Mesendoderm (in vitro differentiated cells): Measurements from ENCODE around the gene SEC24C.

Experiments used
- DNase-seq: peaks from one replicate; pipeline ENCODE4 v3.0.0; 2013
- H2AK5ac ChIP-seq: 2 replicates; pipeline ENCODE4 v1.6.1; 2013; ENCODE audit warnings: low read length, inconsistent platforms
- H2BK120ac ChIP-seq: 2 replicates; pipeline ENCODE4 v1.6.1; 2013; ENCODE audit warnings: low read depth, mild to moderate bottlenecking, low read length, moderate library complexity, mixed read lengths
- H2BK15ac ChIP-seq: replicated peaks from 2 replicates; pipeline ENCODE4 v1.6.1; 2013; ENCODE audit warnings: low read depth, mild to moderate bottlenecking, moderate library complexity
- H2BK5ac ChIP-seq: 2 replicates; pipeline ENCODE4 v1.6.1; 2013; ENCODE audit warnings: low read length, inconsistent platforms
- H3K18ac ChIP-seq: 2 replicates; pipeline ENCODE4 v1.6.1; 2013; ENCODE audit warnings: mild to moderate bottlenecking, low read length, mixed read lengths
- H3K23ac ChIP-seq: one replicate; pipeline ENCODE4 v1.6.1; 2013; ENCODE audit warnings: low read length
- H3K27ac ChIP-seq: 2 replicates; pipeline ENCODE4 v1.5.1; 2013; ENCODE audit warnings: low read depth, mild to moderate bottlenecking, inconsistent platforms, low read length, moderate library complexity
- H3K27me3 ChIP-seq: 2 replicates; pipeline ENCODE4 v1.6.1; 2013; ENCODE audit warnings: low read length, control low read depth, mild to moderate bottlenecking, inconsistent platforms; ENCODE audit not compliant: insufficient read depth, poor library complexity
- H3K36me3 ChIP-seq: 2 replicates; pipeline ENCODE4 v1.6.1; 2013; ENCODE audit warnings: low read length, inconsistent platforms; ENCODE audit not compliant: control insufficient read depth, insufficient read depth
- H3K4ac ChIP-seq: one replicate; pipeline ENCODE4 v1.6.1; 2013; ENCODE audit warnings: low read depth, mild to moderate bottlenecking, low read length, moderate library complexity
- H3K4me1 ChIP-seq: 2 replicates; pipeline ENCODE4 v1.6.1; 2013; ENCODE audit warnings: low read depth, low read length, inconsistent platforms; ENCODE audit not compliant: control insufficient read depth
- H3K4me2 ChIP-seq: 2 replicates; pipeline ENCODE4 v1.6.1; 2013; ENCODE audit warnings: low read length
- H3K4me3 ChIP-seq: 2 replicates; pipeline ENCODE4 v1.5.1; 2013; ENCODE audit warnings: mild to moderate bottlenecking, low read length
- H3K56ac ChIP-seq: one replicate; pipeline ENCODE4 v1.6.1; 2013; ENCODE audit warnings: low read length
- H3K79me1 ChIP-seq: 2 replicates; pipeline ENCODE4 v1.6.1; 2013; ENCODE audit warnings: low read length, inconsistent platforms
- H3K79me2 ChIP-seq: 2 replicates; pipeline ENCODE4 v1.6.1; 2013; ENCODE audit warnings: mild to moderate bottlenecking, low read length; ENCODE audit not compliant: control insufficient read depth, insufficient read depth
- H3K9ac ChIP-seq: 2 replicates; pipeline ENCODE4 v1.6.1; 2013; ENCODE audit warnings: low read length, inconsistent platforms
- H4K5ac ChIP-seq: one replicate; pipeline ENCODE4 v1.6.1; 2013; ENCODE audit warnings: low read length
- H4K8ac ChIP-seq: one replicate; pipeline ENCODE4 v1.6.1; 2013; ENCODE audit warnings: low read depth, mild to moderate bottlenecking, control low read depth, low read length, moderate library complexity
- WGBS: extraction: QIAGEN DNeasy Blood & Tissue Kit; methylation state at CpG from one replicate; pipeline ENCODE4 v1.1.7; 2013; ENCODE audit warnings: low lambda C conversion rate, missing lambda C conversion rate; ENCODE audit not compliant: insufficient coverage; ENCODE audit errors: extremely low coverage; 5-methylcytosine and 5-hydroxymethylcytosine counted together

SEC24C gene

GRCh38 chr10:73803680-73804286, 59.6 kb downstream of the SEC24C start:
- Histone ChIP-seq H2BK15ac (no peak overlapping the region), H3K36me3 (peaks cover 13% of the 10 kb centered on the region), H3K9ac (no peak overlapping the region), H3K18ac (no peak overlapping the region), H3K79me2 (no peaks in the 10 kb centered on the region), H3K56ac (no peak overlapping the region), H4K5ac (no peak overlapping the region), H3K4me1 (no peaks in the 10 kb centered on the region), H2BK120ac (no peak overlapping the region), H2AK5ac (no peak overlapping the region), H3K79me1 (no peaks in the 10 kb centered on the region), H3K27me3 (no peaks in the 10 kb centered on the region), H3K23ac (no peak overlapping the region), H3K27ac (no peak overlapping the region), H3K4me3 (no peak overlapping the region), H2BK5ac (no peak overlapping the region), H3K4ac (no peak overlapping the region), H3K4me2 (no peak overlapping the region), H4K8ac (no peak overlapping the region)
- DNase-seq = no peak

DNA sequence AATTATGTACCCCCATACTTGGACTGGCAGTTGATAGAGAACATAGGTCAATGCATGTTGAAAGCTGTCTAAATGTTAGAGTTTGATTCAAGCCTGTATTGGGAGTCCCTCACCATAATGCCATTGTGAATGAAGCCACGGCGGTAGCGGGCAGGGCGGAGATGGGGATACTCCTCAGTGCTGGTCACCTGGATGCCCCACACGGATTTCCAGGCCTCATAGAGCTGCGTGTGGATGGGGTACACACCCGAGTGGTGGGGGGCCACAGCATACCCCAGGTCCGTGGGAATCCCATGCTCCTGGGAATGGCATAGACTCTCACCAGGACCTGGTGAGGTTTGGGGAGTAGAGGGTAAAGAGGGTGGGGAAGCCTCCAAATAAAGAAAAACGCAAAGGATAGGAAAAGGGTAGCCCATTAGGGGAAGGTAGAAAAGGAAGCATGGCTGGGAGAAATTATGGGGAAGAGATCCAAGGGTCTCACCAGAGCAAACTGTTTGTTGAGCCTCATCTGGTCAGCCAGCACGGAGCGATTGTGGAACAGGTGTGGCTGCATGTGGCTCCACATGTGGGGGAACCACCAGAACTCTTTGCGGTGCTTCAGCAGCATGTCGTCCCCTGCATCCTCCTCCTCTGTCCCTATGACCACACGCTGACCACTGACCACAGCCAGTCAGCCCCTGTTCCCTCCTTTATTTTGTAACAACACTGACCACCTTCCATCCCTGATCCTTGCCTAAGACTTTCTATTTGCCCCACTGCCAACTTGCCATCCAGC, 62.2 kb downstream of the SEC24C start:
- H3K27me3 ChIP-seq = no peaks in the 10 kb centered on the region
- no peak overlapping the region for H3K9ac ChIP-seq
- H3K56ac ChIP-seq = no peak overlapping the region

GRCh38 chr10:73807471-73807870, 63.3 kb downstream of the SEC24C start:
- Histone ChIP-seq H3K36me3 (peaks cover 2% of the 10 kb centered on the region), H3K4me2 (no peak overlapping the region), H3K27me3 (no peaks in the 10 kb centered on the region), H3K79me1 (no peaks in the 10 kb centered on the region), H3K9ac (no peak overlapping the region), H3K56ac (no peak overlapping the region), H3K23ac (no peak overlapping the region), H2BK120ac (no peak overlapping the region), H2BK15ac (no peak overlapping the region), H3K4ac (no peak overlapping the region), H3K79me2 (no peaks in the 10 kb centered on the region), H4K8ac (no peak overlapping the region), H3K18ac (no peak overlapping the region), H3K27ac (no peak overlapping the region), H4K5ac (no peak overlapping the region), H2BK5ac (no peak overlapping the region), H3K4me3 (no peak overlapping the region), H2AK5ac (no peak overlapping the region), H3K4me1 (peaks cover 3% of the 10 kb centered on the region)
- no CpG with 5 or more reads among the region's 14 CpGs for WGBS
- DNase-seq = no peak

More for the DNA sequence above, 62.2 kb downstream of the SEC24C start:
- Histone ChIP-seq H3K27ac (no peak overlapping the region), H3K79me1 (no peaks in the 10 kb centered on the region), H3K23ac (no peak overlapping the region), H3K4me3 (no peak overlapping the region), H3K79me2 (no peaks in the 10 kb centered on the region), H2BK120ac (no peak overlapping the region), H2AK5ac (no peak overlapping the region), H3K18ac (no peak overlapping the region), H3K4me2 (no peak overlapping the region), H3K4ac (no peak overlapping the region), H4K8ac (no peak overlapping the region), H3K4me1 (peaks cover 3% of the 10 kb centered on the region), H2BK15ac (no peak overlapping the region), H4K5ac (no peak overlapping the region), H3K36me3 (peaks cover 4% of the 10 kb centered on the region), H2BK5ac (no peak overlapping the region)
- WGBS = no CpG with 5 or more reads among the region's 14 CpGs
- DNase-seq = no peak

DNA sequence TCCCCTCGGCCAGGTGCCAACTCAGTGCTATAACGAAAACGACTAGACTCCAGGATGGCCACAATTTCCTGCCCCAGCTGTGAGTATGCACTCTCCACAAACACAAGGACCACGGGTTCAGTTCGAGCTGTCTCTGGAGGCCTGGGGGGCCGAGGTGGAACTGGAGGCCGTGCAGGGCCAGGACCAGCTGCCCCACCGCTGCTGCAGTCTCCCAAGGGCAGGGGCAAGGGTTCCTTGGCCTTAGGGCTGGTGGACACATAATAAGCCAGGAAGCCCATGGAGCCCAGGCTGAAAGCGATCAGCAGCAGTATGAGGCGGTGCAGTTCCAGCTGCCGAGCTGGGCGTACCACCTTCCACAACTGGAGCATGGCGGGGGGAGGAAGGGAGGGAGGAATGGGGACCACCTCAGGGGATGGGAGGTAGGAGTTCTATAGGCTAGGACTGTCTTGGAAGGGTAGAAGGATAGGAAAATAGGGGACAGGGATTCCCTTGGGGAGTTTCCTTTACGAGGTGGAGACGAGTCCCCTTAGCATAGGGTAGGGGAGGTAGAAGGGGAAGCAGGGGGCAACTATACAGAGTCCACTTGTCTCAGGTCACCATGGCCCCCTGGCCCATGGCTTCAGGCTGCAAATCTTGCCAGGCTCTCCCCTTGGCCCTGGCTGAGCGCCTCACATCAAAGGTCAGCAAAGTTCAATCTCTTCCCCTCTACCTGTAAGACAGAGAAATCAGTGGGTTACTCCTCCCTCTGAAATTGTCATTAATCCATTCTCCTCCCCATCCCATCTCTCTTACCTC, 64.0 kb downstream of the SEC24C start:
- Histone ChIP-seq H3K4ac (no peak overlapping the region), H2BK5ac (no peak overlapping the region), H2BK120ac (no peak overlapping the region), H3K23ac (no peak overlapping the region), H3K27ac (no peak overlapping the region), H3K4me2 (no peak overlapping the region), H3K4me1 (peaks cover 3% of the 10 kb centered on the region), H3K36me3 (peaks cover 2% of the 10 kb centered on the region), H3K56ac (no peak overlapping the region), H3K18ac (no peak overlapping the region), H3K79me1 (no peaks in the 10 kb centered on the region), H3K27me3 (no peaks in the 10 kb centered on the region), H2BK15ac (no peak overlapping the region), H3K9ac (no peak overlapping the region), H3K4me3 (no peak overlapping the region), H2AK5ac (no peak overlapping the region), H3K79me2 (no peaks in the 10 kb centered on the region), H4K5ac (no peak overlapping the region), H4K8ac (no peak overlapping the region)
- no CpG with 5 or more reads among the region's 16 CpGs for WGBS
- DNase-seq = no peak

DNA sequence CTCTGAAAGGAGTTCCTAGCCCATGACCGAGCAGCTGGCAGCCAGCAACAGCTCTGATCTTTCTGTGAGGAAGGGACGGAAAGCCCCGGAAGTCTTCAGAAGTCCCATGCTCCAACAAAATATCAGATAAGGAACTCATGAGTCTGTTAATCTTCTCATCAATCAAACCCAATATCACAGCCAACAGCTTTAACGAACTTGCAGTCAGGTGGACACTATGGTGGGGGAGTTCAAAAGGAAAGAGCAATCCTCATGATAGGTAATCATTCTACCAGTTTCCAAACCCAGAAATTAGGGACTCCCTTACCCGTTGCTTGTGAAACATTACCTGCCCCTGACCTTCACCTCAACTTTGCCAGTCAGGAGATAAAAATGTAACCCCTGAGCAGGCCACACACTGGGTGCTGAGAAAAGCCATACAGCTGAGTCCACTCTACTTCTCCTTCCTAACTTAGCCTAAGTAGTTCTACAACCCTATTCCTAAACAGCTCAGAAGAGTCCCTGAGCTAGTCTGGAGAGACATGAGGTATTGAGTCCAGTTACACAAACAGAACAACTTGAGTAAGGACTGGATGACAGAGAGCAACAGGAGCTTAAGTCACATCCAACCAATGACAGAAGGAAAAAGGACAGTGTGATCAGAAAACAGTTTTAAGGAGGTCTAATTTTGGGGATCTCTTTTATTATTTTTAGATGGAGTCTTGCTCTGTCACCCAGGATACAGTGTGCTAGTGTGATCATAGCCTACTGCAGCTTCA, 65.1 kb downstream of the SEC24C start:
- Histone ChIP-seq H2BK5ac (no peak overlapping the region), H3K27me3 (no peaks in the 10 kb centered on the region), H2BK15ac (no peak overlapping the region), H3K23ac (no peak overlapping the region), H3K18ac (no peak overlapping the region), H3K79me1 (no peaks in the 10 kb centered on the region), H4K8ac (no peak overlapping the region), H3K4me1 (peaks cover 3% of the 10 kb centered on the region), H3K36me3 (peaks cover 2% of the 10 kb centered on the region), H3K4me3 (no peak overlapping the region), H2BK120ac (no peak overlapping the region), H3K4ac (no peak overlapping the region), H3K27ac (no peak overlapping the region), H2AK5ac (no peak overlapping the region), H3K56ac (no peak overlapping the region), H3K9ac (no peak overlapping the region), H4K5ac (no peak overlapping the region), H3K79me2 (no peaks in the 10 kb centered on the region), H3K4me2 (no peak overlapping the region)
- DNase-seq = no peak
- no CpG with 5 or more reads among the region's 5 CpGs for WGBS
